ENCODE results near the gene SLC22A4. TPM values are rescaled to one million over a fixed set of nuclear protein-coding genes. Genes with fewer than 3 reads are reported as not detected.

SLC22A4 gene
- polyA plus RNA-seq, 2 of the 4 experiments (the other 2 are of a cell fraction), result 3.2 to 4.6 TPM

GRCh38 chr5:132381614-132382013, 87.4 kb downstream of the SLC22A4 start:
- peaks cover 25% of the 10 kb centered on the region for H3K4me1 ChIP-seq
- DNase-seq (ENCODE audit: low read depth in 1 of 2, low spot score in 1 of 2) (no peak), ATAC-seq (no peak), FAIRE-seq (no peak)
- ChIA-PET POLR2A (no interaction called here), CTCF (interaction anchor here (2.8 to 9.4 kb wide), 4 partner anchors 13 to 501 kb away, joined by 6 to 98 read pairs (median 23); partner anchors contain the start of gene SLC22A5)
- no peak overlapping the region for H3K4me2 ChIP-seq
- H3K4me3 ChIP-seq, result no peak overlapping the region
- H3K9me3 ChIP-seq, result no peaks in the 10 kb centered on the region
- no peak overlapping the region for H3K27ac ChIP-seq
- 80% methylated on average over 1 of the region's 1 CpG for WGBS (ENCODE audit: missing lambda C conversion rate)
- TF ChIP-seq NPAS2 (CRISPR knock-in tag; IDR thresholded peaks at IDR 0.05; ENCODE audit: borderline replicate concordance), result no peak
- TF ChIP-seq BHLHE40 (IDR thresholded peaks at IDR 0.05; ENCODE audit: low read depth, low read length), result no peak
- no peak for TF ChIP-seq SREBF2 (IDR thresholded peaks at IDR 0.05)
- TF ChIP-seq HEYL (CRISPR knock-in tag; IDR thresholded peaks at IDR 0.05), result no peak
- TF ChIP-seq HOXB5 (CRISPR knock-in tag; IDR thresholded peaks at IDR 0.05), result no peak
- no peak for TF ChIP-seq FOXS1 (CRISPR knock-in tag; IDR thresholded peaks at IDR 0.05)
- no peak for TF ChIP-seq HOXA7 (CRISPR knock-in tag; IDR thresholded peaks at IDR 0.05)
- TF ChIP-seq KDM1A (IDR thresholded peaks at IDR 0.05; ENCODE audit: low read depth), result no peak
- TF ChIP-seq FOSL2 (IDR thresholded peaks at IDR 0.05), result no peak
- TF ChIP-seq FOSL2 (CRISPR knock-in tag; IDR thresholded peaks at IDR 0.05), result no peak
- TF ChIP-seq EHMT2 (IDR thresholded peaks at IDR 0.05; ENCODE audit: low read depth), result no peak
- TF ChIP-seq, protein P1, sequence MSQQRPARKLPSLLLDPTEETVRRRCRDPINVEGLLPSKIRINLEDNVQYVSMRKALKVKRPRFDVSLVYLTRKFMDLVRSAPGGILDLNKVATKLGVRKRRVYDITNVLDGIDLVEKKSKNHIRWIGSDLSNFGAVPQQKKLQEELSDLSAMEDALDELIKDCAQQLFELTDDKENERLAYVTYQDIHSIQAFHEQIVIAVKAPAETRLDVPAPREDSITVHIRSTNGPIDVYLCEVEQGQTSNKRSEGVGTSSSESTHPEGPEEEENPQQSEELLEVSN (IDR thresholded peaks at IDR 0.05; ENCODE audit: borderline replicate concordance, low read depth), result no peak
- no peak for TF ChIP-seq USF2 (IDR thresholded peaks at IDR 0.05)
- no peak for TF ChIP-seq RCOR1 (IDR thresholded peaks at IDR 0.05; ENCODE audit: low read depth, low read length)
- no peak for TF ChIP-seq JUN (IDR thresholded peaks at IDR 0.05)
- no peak for TF ChIP-seq RARB (CRISPR knock-in tag; IDR thresholded peaks at IDR 0.05)
- TF ChIP-seq ZFP36 (IDR thresholded peaks at IDR 0.05; ENCODE audit: borderline replicate concordance, partially characterized antibody), result no peak

- no peak overlapping the region for H3K4me2 ChIP-seq
- H3K4me3 ChIP-seq, result no peak overlapping the region
- no peak overlapping the region for H3K27ac ChIP-seq
- TF ChIP-seq CHD4 (IDR thresholded peaks at IDR 0.05; ENCODE audit: borderline replicate concordance) (no peak), PHF8 (IDR thresholded peaks at IDR 0.05; ENCODE audit: borderline replicate concordance, low read depth) (no peak), HOXB13 (CRISPR knock-in tag; IDR thresholded peaks at IDR 0.05; ENCODE audit: low read depth) (no peak), JUNB (IDR thresholded peaks at IDR 0.05) (no peak), ELK1 (IDR thresholded peaks at IDR 0.05; ENCODE audit: low read depth, low read length) (no peak), TP53 (CRISPR knock-in tag; IDR thresholded peaks at IDR 0.05) (no peak), HDAC2 (IDR thresholded peaks at IDR 0.05) (no peak), EHMT2 (IDR thresholded peaks at IDR 0.05; ENCODE audit: low read depth) (no peak), BCL3 (IDR thresholded peaks at IDR 0.05) (no peak), TFCP2L1 (CRISPR knock-in tag; IDR thresholded peaks at IDR 0.05) (no peak), ZFP36 (IDR thresholded peaks at IDR 0.05; ENCODE audit: borderline replicate concordance, partially characterized antibody) (no peak), ZC3H11A (IDR thresholded peaks at IDR 0.05) (no peak), KDM5A (IDR thresholded peaks at IDR 0.05) (no peak), CBX8 (IDR thresholded peaks at IDR 0.05) (no peak), ZNF302 (CRISPR knock-in tag; IDR thresholded peaks at IDR 0.05) (no peak)
- TF ChIP-seq, protein P1 (IDR thresholded peaks at IDR 0.05; ENCODE audit: borderline replicate concordance, low read depth), result no peak
- no peaks in the 10 kb centered on the region for H3K9me3 ChIP-seq
- FAIRE-seq (no peak), DNase-seq (ENCODE audit: low read depth in 1 of 2, low spot score in 1 of 2) (no peak), ATAC-seq (no peak)
- CTCF ChIA-PET, result interaction anchor here (0.9 to 9.4 kb wide), 9 partner anchors 14 to 320 kb away, joined by 3 to 98 read pairs (median 7); partner anchors contain the start of genes IRF1 and SLC22A5
- WGBS (ENCODE audit: missing lambda C conversion rate), result 90% methylated on average over 1 of the region's 1 CpG
- POLR2A ChIA-PET, result no interaction called here
- H3K4me1 ChIP-seq, result peaks cover 41% of the 10 kb centered on the region
Measured at GRCh38 chr5:132383261-132383660, 89.1 kb downstream of the SLC22A4 start.

Measured in A549 (cell line).